D721Med (cell line): ENCODE results near the gene DHRS1.

ENCODE experiments used
- DNase-seq: peaks from one replicate; pipeline ENCODE4 v3.0.0; 2011; ENCODE audit warnings: low spot score; ENCODE audit not compliant: insufficient read length
- FAIRE-seq: peaks from 2 replicates; lab custom pipeline; 2011; peaks lifted over from hg19 to GRCh38; lab: Jason Lieb, UNC
- TF ChIP-seq, protein P1 (sequence below): IDR thresholded peaks from 2 replicates; pipeline ENCODE4 v1.5.1; 2012; ENCODE audit warnings: mild to moderate bottlenecking, control low read depth; ENCODE audit not compliant: insufficient read depth; ENCODE audit errors: missing control alignments

Gene DHRS1

DNA sequence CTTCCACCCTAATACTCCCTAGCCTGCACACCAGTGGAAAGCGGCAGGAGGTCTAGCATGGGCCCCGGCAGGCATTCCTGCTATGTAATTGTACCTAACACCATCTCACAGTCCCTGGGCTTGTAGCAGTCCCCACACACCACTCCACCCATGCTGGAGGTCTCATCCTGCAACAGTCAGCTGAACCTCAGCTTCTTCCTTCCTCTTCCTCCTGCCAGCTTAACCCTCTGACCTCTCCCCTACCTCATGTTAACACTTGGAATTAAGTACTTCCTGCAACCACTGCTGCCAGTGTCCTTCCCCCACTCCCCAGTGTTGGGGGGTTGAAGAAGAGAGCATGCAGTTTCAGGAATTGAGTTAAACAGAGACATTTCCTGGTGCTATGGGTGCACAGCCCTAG is 27.7 kb upstream of the DHRS1 start:
- FAIRE-seq (no peak), DNase-seq (no peak)
- TF ChIP-seq, protein P1, sequence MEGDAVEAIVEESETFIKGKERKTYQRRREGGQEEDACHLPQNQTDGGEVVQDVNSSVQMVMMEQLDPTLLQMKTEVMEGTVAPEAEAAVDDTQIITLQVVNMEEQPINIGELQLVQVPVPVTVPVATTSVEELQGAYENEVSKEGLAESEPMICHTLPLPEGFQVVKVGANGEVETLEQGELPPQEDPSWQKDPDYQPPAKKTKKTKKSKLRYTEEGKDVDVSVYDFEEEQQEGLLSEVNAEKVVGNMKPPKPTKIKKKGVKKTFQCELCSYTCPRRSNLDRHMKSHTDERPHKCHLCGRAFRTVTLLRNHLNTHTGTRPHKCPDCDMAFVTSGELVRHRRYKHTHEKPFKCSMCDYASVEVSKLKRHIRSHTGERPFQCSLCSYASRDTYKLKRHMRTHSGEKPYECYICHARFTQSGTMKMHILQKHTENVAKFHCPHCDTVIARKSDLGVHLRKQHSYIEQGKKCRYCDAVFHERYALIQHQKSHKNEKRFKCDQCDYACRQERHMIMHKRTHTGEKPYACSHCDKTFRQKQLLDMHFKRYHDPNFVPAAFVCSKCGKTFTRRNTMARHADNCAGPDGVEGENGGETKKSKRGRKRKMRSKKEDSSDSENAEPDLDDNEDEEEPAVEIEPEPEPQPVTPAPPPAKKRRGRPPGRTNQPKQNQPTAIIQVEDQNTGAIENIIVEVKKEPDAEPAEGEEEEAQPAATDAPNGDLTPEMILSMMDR: no peak

DNA sequence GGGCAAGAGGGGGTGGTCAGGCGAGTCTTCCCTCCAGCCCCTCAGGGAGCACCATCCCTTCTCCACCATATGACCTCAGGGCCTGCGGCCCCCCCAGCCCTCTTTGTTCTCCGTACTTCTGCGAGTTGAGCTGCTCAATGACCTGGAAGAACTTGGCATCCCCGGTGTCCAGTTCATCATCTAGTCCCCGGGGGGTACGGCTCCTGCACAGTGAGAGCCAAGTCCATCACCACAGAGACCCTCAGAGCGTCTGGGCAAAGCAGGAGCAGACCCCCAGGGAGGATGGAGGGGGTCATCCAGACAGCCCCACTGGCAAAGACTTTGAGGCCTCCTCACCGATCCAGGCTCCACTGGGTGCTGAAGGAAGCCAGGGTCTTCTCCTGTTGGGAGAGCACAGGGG is 26.4 kb upstream of the DHRS1 start:
- TF ChIP-seq, protein P1: no peak
- DNase-seq: no peak
- FAIRE-seq: no peak

DNA sequence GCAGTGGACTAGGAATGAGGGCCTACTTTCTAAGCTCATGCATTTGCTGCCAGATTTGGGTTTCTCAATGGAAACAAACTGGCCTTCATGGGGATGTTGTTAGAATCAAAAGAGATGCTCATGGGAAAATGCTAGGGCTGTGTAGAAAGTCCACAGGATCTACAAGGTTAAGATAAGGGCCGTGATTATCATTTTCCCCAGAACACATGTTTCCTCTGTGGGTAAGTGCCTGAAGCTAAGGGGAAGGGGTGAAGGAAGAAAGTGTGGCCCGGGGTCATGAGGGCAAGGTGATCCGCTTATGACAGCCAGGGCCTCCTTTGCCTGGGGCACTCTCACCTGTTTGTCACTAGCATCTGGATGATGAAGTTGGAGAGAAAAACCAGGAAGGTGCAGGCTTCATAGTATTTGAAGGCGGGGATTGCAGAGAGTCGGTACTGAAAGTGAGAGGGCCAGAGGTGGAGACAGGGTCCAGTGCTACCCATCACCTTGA is 25.5 kb upstream of the DHRS1 start:
- DNase-seq (no peak), FAIRE-seq (no peak)
- TF ChIP-seq, protein P1: no peak

DNA sequence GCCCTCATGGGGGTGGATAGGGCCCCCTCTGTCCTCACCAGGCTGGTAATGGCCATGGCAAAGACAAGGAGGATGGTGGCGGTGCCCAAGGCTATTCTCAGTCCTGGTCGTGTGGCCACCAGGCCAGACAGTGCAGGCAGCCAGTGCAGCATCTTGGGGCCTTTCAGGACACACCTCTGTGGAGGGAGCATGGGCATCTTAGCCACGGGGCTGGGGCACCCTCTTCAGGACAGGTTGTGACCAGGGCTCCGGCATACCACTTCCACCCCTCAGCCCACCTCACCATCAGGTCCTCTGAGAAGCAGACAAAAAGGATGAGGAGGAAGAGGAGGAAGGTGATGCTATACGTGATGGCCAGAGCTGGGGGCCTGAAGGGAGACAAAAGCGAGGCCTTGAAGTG is 24.4 kb upstream of the DHRS1 start:
- no peak for DNase-seq
- TF ChIP-seq, protein P1: no peak
- FAIRE-seq: no peak

DNA sequence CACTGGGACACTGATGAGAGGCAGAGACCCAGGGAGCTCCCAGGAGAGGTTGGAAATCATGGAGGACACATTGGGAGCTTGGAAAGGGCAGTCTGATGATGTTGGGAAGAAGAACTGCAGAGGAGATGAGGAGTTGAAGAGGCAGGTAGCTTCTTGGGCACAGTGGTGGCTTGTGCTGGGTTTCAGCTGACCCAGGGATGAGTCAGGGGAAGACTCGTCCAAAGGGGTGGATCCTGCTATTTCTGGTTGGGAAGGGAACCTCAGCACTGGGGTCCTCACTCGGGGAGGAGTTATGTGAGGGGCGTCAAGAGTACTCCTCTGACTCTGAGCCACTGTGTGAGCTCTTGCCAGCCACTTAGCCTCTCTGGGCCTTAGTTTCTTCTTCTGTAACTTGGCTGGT is 23.8 kb upstream of the DHRS1 start:
- TF ChIP-seq, protein P1: no peak
- FAIRE-seq: no peak
- no peak for DNase-seq

DNA sequence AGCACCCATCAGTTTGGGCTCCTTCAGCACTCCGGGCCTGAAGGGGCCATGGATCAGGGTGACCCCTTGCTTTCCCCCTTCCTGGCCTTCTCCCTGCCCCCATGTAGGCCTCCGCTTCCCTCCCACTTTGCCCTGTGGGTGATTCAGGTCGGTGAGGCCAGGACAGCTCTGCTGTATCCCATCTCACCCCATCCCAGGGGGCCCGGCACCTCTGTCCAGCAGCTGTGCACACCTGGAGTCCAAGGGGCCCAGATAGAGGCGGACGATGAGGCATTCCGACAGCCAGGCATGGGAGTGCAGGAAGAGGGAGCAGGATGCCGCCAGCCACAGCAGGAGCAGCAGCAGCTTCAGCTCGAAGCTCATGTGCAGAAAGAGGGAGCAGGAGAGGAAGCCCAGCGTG is 23.1 kb upstream of the DHRS1 start:
- TF ChIP-seq, protein P1: no peak
- no peak for DNase-seq
- FAIRE-seq: no peak

DNA sequence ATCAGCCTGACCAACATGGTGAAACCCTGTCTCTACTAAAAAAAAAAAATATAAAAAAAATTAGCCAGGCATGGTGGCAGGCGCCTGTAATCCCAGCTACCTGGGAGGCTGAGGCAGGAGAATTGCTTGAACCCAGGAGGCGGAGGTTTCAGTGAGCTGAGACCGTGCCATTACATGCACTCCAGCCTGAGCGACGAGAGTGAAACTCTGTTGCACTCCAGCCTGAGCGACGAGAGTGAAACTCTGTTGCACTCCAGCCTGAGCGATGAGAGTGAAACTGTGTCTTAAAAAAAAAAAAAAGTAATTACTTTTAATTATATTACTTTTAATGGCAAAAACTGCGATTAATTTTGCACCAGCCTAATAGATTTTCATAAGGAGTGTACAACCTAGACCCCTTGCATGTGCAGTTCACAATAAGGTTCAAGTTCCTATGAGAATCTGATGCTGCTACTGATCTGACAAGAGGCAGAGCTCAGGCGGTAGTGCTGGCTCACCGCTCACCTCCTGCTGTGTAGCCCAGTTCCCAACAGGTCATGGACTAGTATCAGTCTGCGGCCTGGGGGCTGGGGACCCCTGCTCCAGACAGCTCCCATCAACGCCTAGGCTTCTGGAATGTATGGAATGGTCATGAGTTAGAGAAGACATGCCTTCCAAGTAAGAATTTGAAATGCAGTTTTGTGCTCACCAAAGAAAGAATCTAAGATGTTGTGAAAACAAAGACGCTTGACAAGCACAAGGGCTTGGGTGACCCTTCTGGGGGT is 21.8 kb upstream of the DHRS1 start:
- TF ChIP-seq, protein P1: no peak
- FAIRE-seq (no peak), DNase-seq (no peak)
